Measurements from ENCODE around the gene ATP5F1A. TPM values are rescaled to one million over a fixed set of nuclear protein-coding genes. Genes with fewer than 3 reads are reported as not detected.
"Not testable (repeated sequence)": the region's sequence is repeated elsewhere in the genome, so short reads cannot be mapped to it uniquely, and the experiment has no call there.

The ATP5F1A gene
- total RNA-seq, 6 donors from 2014 or later, result 144 to 350 (median 266) TPM

- DNase-seq, result no peak
- Histone ChIP-seq H3K9me3 (no peaks in the 10 kb centered on the region), H3K36me3 (peaks cover 0 to 28% (median 8%) of the 10 kb centered on the region in 4 donors), H3K4me3 (no peak overlapping the region), H3K27ac (no peak overlapping the region), H3K4me1 (peaks cover 0 to 4% (median 0%) of the 10 kb centered on the region in 4 donors), H3K27me3 (no peaks in the 10 kb centered on the region)
- no peak for ATAC-seq (ENCODE audit: low FRiP score in 2 of 2)
- 62 to 71% methylated on average over 3 of the region's 3 CpGs for WGBS, 2 donors
- no peak for TF ChIP-seq EP300 (IDR thresholded peaks at IDR 0.05)
- no peak for TF ChIP-seq POLR2A (IDR thresholded peaks at IDR 0.05)
- TF ChIP-seq POLR2AphosphoS5 (IDR thresholded peaks at IDR 0.05), result no peak
- TF ChIP-seq, protein P1, sequence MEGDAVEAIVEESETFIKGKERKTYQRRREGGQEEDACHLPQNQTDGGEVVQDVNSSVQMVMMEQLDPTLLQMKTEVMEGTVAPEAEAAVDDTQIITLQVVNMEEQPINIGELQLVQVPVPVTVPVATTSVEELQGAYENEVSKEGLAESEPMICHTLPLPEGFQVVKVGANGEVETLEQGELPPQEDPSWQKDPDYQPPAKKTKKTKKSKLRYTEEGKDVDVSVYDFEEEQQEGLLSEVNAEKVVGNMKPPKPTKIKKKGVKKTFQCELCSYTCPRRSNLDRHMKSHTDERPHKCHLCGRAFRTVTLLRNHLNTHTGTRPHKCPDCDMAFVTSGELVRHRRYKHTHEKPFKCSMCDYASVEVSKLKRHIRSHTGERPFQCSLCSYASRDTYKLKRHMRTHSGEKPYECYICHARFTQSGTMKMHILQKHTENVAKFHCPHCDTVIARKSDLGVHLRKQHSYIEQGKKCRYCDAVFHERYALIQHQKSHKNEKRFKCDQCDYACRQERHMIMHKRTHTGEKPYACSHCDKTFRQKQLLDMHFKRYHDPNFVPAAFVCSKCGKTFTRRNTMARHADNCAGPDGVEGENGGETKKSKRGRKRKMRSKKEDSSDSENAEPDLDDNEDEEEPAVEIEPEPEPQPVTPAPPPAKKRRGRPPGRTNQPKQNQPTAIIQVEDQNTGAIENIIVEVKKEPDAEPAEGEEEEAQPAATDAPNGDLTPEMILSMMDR (IDR thresholded peaks at IDR 0.05), result no peak
Measured at GRCh38 chr18:46133534-46133933, 35.4 kb upstream of the ATP5F1A start.

GRCh38 chr18:46130549-46130948, 32.5 kb upstream of the ATP5F1A start:
- WGBS, 2 donors, result 93 to 99% methylated on average over 8 of the region's 8 CpGs
- H3K36me3 ChIP-seq, result peaks cover 4 to 53% (median 19%) of the 10 kb centered on the region in 4 donors
- not testable (repeated sequence) for H3K27ac ChIP-seq; H3K4me3 ChIP-seq; H3K4me1 ChIP-seq; H3K27me3 ChIP-seq; ATAC-seq (ENCODE audit: low FRiP score in 2 of 2); H3K9me3 ChIP-seq; DNase-seq

GRCh38 chr18:46130061-46130460, 32.0 kb upstream of the ATP5F1A start:
- ATAC-seq (ENCODE audit: low FRiP score in 2 of 2) (no peak), DNase-seq (no peak)
- Histone ChIP-seq H3K27me3 (no peaks in the 10 kb centered on the region), H3K4me1 (peaks cover 0 to 6% (median 3%) of the 10 kb centered on the region in 4 donors), H3K4me3 (no peak overlapping the region), H3K9me3 (no peaks in the 10 kb centered on the region), H3K36me3 (peaks cover 4 to 56% (median 21%) of the 10 kb centered on the region in 4 donors), H3K27ac (no peak overlapping the region)
- WGBS, 2 donors, result 100% methylated on average over 2 of the region's 2 CpGs
- TF ChIP-seq POLR2AphosphoS5 (IDR thresholded peaks at IDR 0.05), result no peak
- no peak for TF ChIP-seq POLR2A (IDR thresholded peaks at IDR 0.05)
- TF ChIP-seq EP300 (IDR thresholded peaks at IDR 0.05), result no peak
- TF ChIP-seq, protein P1 (IDR thresholded peaks at IDR 0.05), result no peak

DNA sequence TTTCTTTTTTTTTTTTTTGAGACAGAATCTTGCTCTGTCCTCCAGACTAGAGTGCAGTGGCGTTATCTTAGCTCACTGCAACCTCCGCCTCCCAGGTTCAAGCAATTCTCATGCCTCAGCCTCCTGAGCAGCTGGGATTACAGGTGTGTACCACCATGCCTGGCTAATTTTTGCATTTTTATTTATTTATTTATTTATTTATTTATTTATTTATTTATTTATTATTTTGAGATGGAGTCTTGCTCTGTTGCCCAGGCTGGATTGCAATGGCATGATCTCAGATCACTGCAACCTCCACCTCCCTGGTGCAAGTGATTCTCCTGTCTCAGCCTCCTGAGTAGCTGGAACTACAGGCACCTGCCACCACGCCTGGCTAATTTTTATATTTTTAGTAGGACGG, 28.5 kb upstream of the ATP5F1A start:
- ATAC-seq (ENCODE audit: low FRiP score in 2 of 2); DNase-seq; H3K9me3 ChIP-seq; H3K27me3 ChIP-seq; H3K4me3 ChIP-seq; H3K4me1 ChIP-seq: not testable (repeated sequence)
- peak overlapping the region in 1 of 4 donors; percentile 58 for H3K27ac ChIP-seq
- peaks cover 4 to 87% (median 36%) of the 10 kb centered on the region in 4 donors for H3K36me3 ChIP-seq
- WGBS, 2 donors, result 72 to 97% methylated on average over 4 of the region's 4 CpGs

GRCh38 chr18:46113751-46114150, 15.7 kb upstream of the ATP5F1A start:
- Histone ChIP-seq H3K27me3 (no peaks in the 10 kb centered on the region), H3K4me1 (no peaks in the 10 kb centered on the region), H3K4me3 (no peak overlapping the region), H3K36me3 (peaks cover 0 to 32% (median 10%) of the 10 kb centered on the region in 4 donors), H3K9me3 (no peaks in the 10 kb centered on the region), H3K27ac (no peak overlapping the region)
- ATAC-seq (ENCODE audit: low FRiP score in 2 of 2) (no peak), DNase-seq (no peak)
- TF ChIP-seq EP300 (IDR thresholded peaks at IDR 0.05), result no peak
- TF ChIP-seq POLR2A (IDR thresholded peaks at IDR 0.05), result no peak
- TF ChIP-seq, protein P1 (IDR thresholded peaks at IDR 0.05), result no peak
- TF ChIP-seq POLR2AphosphoS5 (IDR thresholded peaks at IDR 0.05), result no peak
- WGBS, 2 donors, result 95 to 100% methylated on average over 1 of the region's 1 CpG

GRCh38 chr18:46110406-46110805, 12.3 kb upstream of the ATP5F1A start:
- TF ChIP-seq EP300 (IDR thresholded peaks at IDR 0.05), result no peak
- no peak for TF ChIP-seq POLR2AphosphoS5 (IDR thresholded peaks at IDR 0.05)
- no peak for TF ChIP-seq POLR2A (IDR thresholded peaks at IDR 0.05)
- TF ChIP-seq, protein P1 (IDR thresholded peaks at IDR 0.05), result no peak
- H3K4me3 ChIP-seq, result no peak overlapping the region
- DNase-seq (no peak), ATAC-seq (ENCODE audit: low FRiP score in 2 of 2) (no peak)
- WGBS, 2 donors, result 94 to 97% methylated on average over 3 of the region's 3 CpGs
- peaks cover 0 to 4% (median 3%) of the 10 kb centered on the region in 4 donors for H3K4me1 ChIP-seq
- H3K9me3 ChIP-seq, result no peaks in the 10 kb centered on the region
- no peak overlapping the region for H3K27ac ChIP-seq
- H3K27me3 ChIP-seq, result no peaks in the 10 kb centered on the region
- peaks cover 0 to 33% (median 8%) of the 10 kb centered on the region in 4 donors for H3K36me3 ChIP-seq

All from upper lobe of left lung (tissue), 6 donors.